Urinary bladder (tissue), 4 donors: ENCODE data around the gene MB. TPM values are rescaled to one million over a fixed set of nuclear protein-coding genes. Genes with fewer than 3 reads are reported as not detected.

Experiments
- DNase-seq: peaks from one replicate; pipeline ENCODE4 v3.0.0-alpha.2; 2015; ENCODE audit errors: extremely low spot score
- H3K27ac ChIP-seq: one replicate; pipeline ENCODE4 v1.5.1; 2013; ENCODE audit warnings: low read depth, mild to moderate bottlenecking, moderate library complexity
- H3K36me3 ChIP-seq: one replicate; pipeline ENCODE4 v1.6.1; 2013; ENCODE audit warnings: mild to moderate bottlenecking, moderate library complexity; ENCODE audit not compliant: insufficient read depth
- H3K4me1 ChIP-seq: one replicate; pipeline ENCODE4 v1.6.1; 2013; ENCODE audit warnings: mild to moderate bottlenecking, moderate library complexity; ENCODE audit not compliant: insufficient read depth
- H3K4me3 ChIP-seq: one replicate; pipeline ENCODE4 v1.5.1; 2013; ENCODE audit warnings: low read depth, low read length
- WGBS: extraction: QIAGEN DNeasy Blood & Tissue Kit; methylation state at CpG from one replicate; pipeline ENCODE4 v1.1.7; 2013; 5-methylcytosine and 5-hydroxymethylcytosine counted together
- polyA plus RNA-seq: library from polyadenylated mRNA; stranded (reverse); fragments of 200-250 nt; gene quantifications from one replicate; pipeline ENCODE4 v1.2.3, GENCODE V29; 2013
- total RNA-seq: library from RNA; depleted of rRNA; stranded (reverse); fragments of >200 nt; gene quantifications from one replicate; pipeline ENCODE4 v1.2.3, GENCODE V29; 2014
- donor health status: healthy with polysubstance abuse.
- donor health status: healthy.

The MB gene
- total and polyA plus RNA-seq, 2 donors = 0.32 to 12.5 TPM

GRCh38 chr22:35618427-35619223 is 1.5 kb upstream of the MB start:
- 97% methylated on average over 1 of the region's 1 CpG for WGBS
- Histone ChIP-seq H3K4me3 (no peak overlapping the region), H3K4me1 (no peaks in the 10 kb centered on the region), H3K36me3 (no peaks in the 10 kb centered on the region), H3K27ac (no peak overlapping the region)
- no peak for DNase-seq

GRCh38 chr22:35616043-35616442 is 1.1 kb downstream of the MB start:
- Histone ChIP-seq H3K4me3 (no peak overlapping the region), H3K27ac (no peak overlapping the region), H3K4me1 (no peaks in the 10 kb centered on the region), H3K36me3 (no peaks in the 10 kb centered on the region)
- WGBS = 77% methylated on average over 7 of the region's 7 CpGs
- DNase-seq = no peak

- Histone ChIP-seq H3K36me3 (no peaks in the 10 kb centered on the region), H3K27ac (no peak overlapping the region), H3K4me3 (no peak overlapping the region), H3K4me1 (no peaks in the 10 kb centered on the region)
- DNase-seq = no peak
- WGBS = 61% methylated on average over 6 of the region's 6 CpGs
Observed at GRCh38 chr22:35615156-35615555, 2.0 kb downstream of the MB start.

GRCh38 chr22:35614404-35614803 is 2.7 kb downstream of the MB start:
- Histone ChIP-seq H3K27ac (no peak overlapping the region), H3K4me1 (no peaks in the 10 kb centered on the region), H3K36me3 (no peaks in the 10 kb centered on the region), H3K4me3 (no peak overlapping the region)
- WGBS = 99% methylated on average over 2 of the region's 2 CpGs
- no peak for DNase-seq

GRCh38 chr22:35612903-35613302 is 4.2 kb downstream of the MB start:
- H3K4me1 ChIP-seq = no peaks in the 10 kb centered on the region
- WGBS = 85% methylated on average over 12 of the region's 12 CpGs
- H3K4me3 ChIP-seq = no peak overlapping the region
- DNase-seq = no peak
- H3K27ac ChIP-seq = no peak overlapping the region
- H3K36me3 ChIP-seq = no peaks in the 10 kb centered on the region

GRCh38 chr22:35611891-35612576 is 5.1 kb downstream of the MB start:
- H3K36me3 ChIP-seq = no peaks in the 10 kb centered on the region
- WGBS = 79% methylated on average over 8 of the region's 8 CpGs
- no peak overlapping the region for H3K27ac ChIP-seq
- H3K4me3 ChIP-seq = no peak overlapping the region
- H3K4me1 ChIP-seq = no peaks in the 10 kb centered on the region
- DNase-seq = no peak

GRCh38 chr22:35611200-35611890 is 5.8 kb downstream of the MB start:
- no peak overlapping the region for H3K4me3 ChIP-seq
- H3K36me3 ChIP-seq = no peaks in the 10 kb centered on the region
- WGBS = 89% methylated on average over 6 of the region's 6 CpGs
- H3K27ac ChIP-seq = no peak overlapping the region
- DNase-seq = no peak
- no peaks in the 10 kb centered on the region for H3K4me1 ChIP-seq

GRCh38 chr22:35610741-35611140 is 6.4 kb downstream of the MB start:
- 91% methylated on average over 10 of the region's 10 CpGs for WGBS
- Histone ChIP-seq H3K27ac (no peak overlapping the region), H3K4me1 (no peaks in the 10 kb centered on the region), H3K36me3 (no peaks in the 10 kb centered on the region), H3K4me3 (no peak overlapping the region)
- DNase-seq = no peak

GRCh38 chr22:35609761-35610160 is 7.4 kb downstream of the MB start:
- Histone ChIP-seq H3K4me1 (no peaks in the 10 kb centered on the region), H3K36me3 (no peaks in the 10 kb centered on the region), H3K4me3 (no peak overlapping the region), H3K27ac (no peak overlapping the region)
- no peak for DNase-seq
- WGBS = 87% methylated on average over 4 of the region's 4 CpGs

GRCh38 chr22:35609261-35609660 is 7.9 kb downstream of the MB start:
- Histone ChIP-seq H3K4me1 (no peaks in the 10 kb centered on the region), H3K4me3 (no peak overlapping the region), H3K27ac (no peak overlapping the region), H3K36me3 (no peaks in the 10 kb centered on the region)
- WGBS = 95% methylated on average over 9 of the region's 9 CpGs
- DNase-seq = no peak

GRCh38 chr22:35608088-35608487 is 9.0 kb downstream of the MB start:
- no peaks in the 10 kb centered on the region for H3K4me1 ChIP-seq
- H3K36me3 ChIP-seq = no peaks in the 10 kb centered on the region
- WGBS = 87% methylated on average over 11 of the region's 11 CpGs

GRCh38 chr22:35606916-35607315 is 10.2 kb downstream of the MB start:
- Histone ChIP-seq H3K36me3 (no peaks in the 10 kb centered on the region), H3K4me1 (no peaks in the 10 kb centered on the region), H3K4me3 (no peak overlapping the region), H3K27ac (no peak overlapping the region)
- WGBS = 87% methylated on average over 8 of the region's 8 CpGs
- no peak for DNase-seq

More at GRCh38 chr22:35608088-35608487, 9.0 kb downstream of the MB start:
- Histone ChIP-seq H3K27ac (no peak overlapping the region), H3K4me3 (no peak overlapping the region)
- no peak for DNase-seq

- DNase-seq = no peak
- 54% methylated on average over 13 of the region's 13 CpGs for WGBS
- Histone ChIP-seq H3K4me3 (no peak overlapping the region), H3K4me1 (no peaks in the 10 kb centered on the region), H3K36me3 (no peaks in the 10 kb centered on the region), H3K27ac (no peak overlapping the region)
Observed at GRCh38 chr22:35605851-35606481, 11.2 kb downstream of the MB start.
